PFSK-1 (cell line): ENCODE results near the gene UBE2D1.

Source experiments
- POLR2AphosphoS5 ChIP-seq: IDR thresholded peaks from 2 replicates; pipeline ENCODE4 v1.6.1; 2012; ENCODE audit warnings: low read depth, mild to moderate bottlenecking, control low read depth, low read length, moderate library complexity
- REST ChIP-seq, 2 experiments: IDR thresholded peaks; 2 replicates each; pipeline versions ENCODE4 v1.6.1 to v1.8.0; 2011 to 2012; ENCODE audit warnings: low read depth in 2 of 2, low read length in 2 of 2, control low read depth in 1 of 2, inconsistent platforms in 1 of 2, mild to moderate bottlenecking in 1 of 2, moderate library complexity in 1 of 2; ENCODE audit not compliant: insufficient read depth in 1 of 2

- TF ChIP-seq POLR2AphosphoS5 (no peak), REST (IDR thresholded peaks at IDR 0.05; ENCODE audit: insufficient read depth in 1 of 2, low read depth in 2 of 2, low read length in 2 of 2) (no peak)
These were observed 16.0 kb downstream of the UBE2D1 start for GRCh38 chr10:58350619-58351323.
